ENCODE measurements around the gene ABCA2.

The ABCA2 gene

GRCh38 chr9:136958473-136958872 is 69.6 kb downstream of the ABCA2 start:
- ChIA-PET POLR2A (no interaction called here), CTCF (no interaction called here)
- TF ChIP-seq SUZ12 (IDR thresholded peaks at IDR 0.05) = no peak
- TF ChIP-seq FOXM1 (IDR thresholded peaks at IDR 0.05; ENCODE audit: borderline replicate concordance) = no peak
- no peak for TF ChIP-seq ARNT (IDR thresholded peaks at IDR 0.05)
- TF ChIP-seq ELF4 (IDR thresholded peaks at IDR 0.05) = no peak
- no peak for TF ChIP-seq CTBP1 (IDR thresholded peaks at IDR 0.05; ENCODE audit: borderline replicate concordance)
- no peak for TF ChIP-seq NFRKB (IDR thresholded peaks at IDR 0.05)
- TF ChIP-seq FOXA1 (IDR thresholded peaks at IDR 0.05) = no peak
- no peak for DNase-seq (ENCODE audit: extremely low spot score)

- CTCF ChIA-PET = no interaction called here
- no peak for TF ChIP-seq FOXM1 (IDR thresholded peaks at IDR 0.05; ENCODE audit: borderline replicate concordance)
- no peak for TF ChIP-seq ZNF384 (IDR thresholded peaks at IDR 0.05)
- TF ChIP-seq NFRKB (IDR thresholded peaks at IDR 0.05) = no peak
- TF ChIP-seq SUZ12 (IDR thresholded peaks at IDR 0.05) = no peak
- TF ChIP-seq HDGF (IDR thresholded peaks at IDR 0.05; ENCODE audit: borderline replicate concordance) = no peak
- TF ChIP-seq FOXK2 (IDR thresholded peaks at IDR 0.05) = no peak
- no peak for TF ChIP-seq SP1 (IDR thresholded peaks at IDR 0.05)
- no peak for TF ChIP-seq L3MBTL2 (conservative IDR thresholded peaks at IDR 0.05)
- no peak for TF ChIP-seq LEF1 (IDR thresholded peaks at IDR 0.05; ENCODE audit: borderline replicate concordance)
- no peak for TF ChIP-seq TARDBP (IDR thresholded peaks at IDR 0.05)
- TF ChIP-seq PKNOX1 (IDR thresholded peaks at IDR 0.05) = no peak
- DNase-seq (ENCODE audit: extremely low spot score) = no peak
- POLR2A ChIA-PET = no interaction called here
These were observed 70.1 kb downstream of the ABCA2 start for GRCh38 chr9:136957901-136958300.

DNA sequence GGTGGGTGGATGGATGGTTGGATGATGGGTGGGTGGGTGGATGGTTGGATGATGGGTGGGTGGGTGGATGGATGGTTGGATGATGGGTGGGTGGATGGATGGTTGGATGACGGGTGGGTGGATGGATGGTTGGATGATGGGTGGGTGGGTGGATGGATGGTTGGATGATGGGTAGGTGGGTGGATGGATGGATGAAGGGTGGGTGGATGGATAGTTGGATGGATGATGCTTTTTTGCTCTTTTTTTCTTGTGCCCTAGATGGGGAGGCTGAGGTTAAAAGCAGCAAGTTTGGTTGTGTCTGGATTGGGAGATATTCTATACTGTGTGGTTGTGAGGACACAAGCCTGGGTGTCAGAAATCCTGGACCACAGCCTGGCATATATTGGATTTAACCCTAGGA is 70.6 kb downstream of the ABCA2 start:
- CTCF ChIA-PET = no interaction called here
- TF ChIP-seq CTBP1 (IDR thresholded peaks at IDR 0.05; ENCODE audit: borderline replicate concordance) (no peak), FOXK2 (IDR thresholded peaks at IDR 0.05) (no peak), L3MBTL2 (conservative IDR thresholded peaks at IDR 0.05) (no peak), ELF4 (IDR thresholded peaks at IDR 0.05) (no peak)
- POLR2A ChIA-PET = no interaction called here
- no peak for DNase-seq (ENCODE audit: extremely low spot score)
